ENCODE results near the gene ORM2.

ORM2 gene

DNA sequence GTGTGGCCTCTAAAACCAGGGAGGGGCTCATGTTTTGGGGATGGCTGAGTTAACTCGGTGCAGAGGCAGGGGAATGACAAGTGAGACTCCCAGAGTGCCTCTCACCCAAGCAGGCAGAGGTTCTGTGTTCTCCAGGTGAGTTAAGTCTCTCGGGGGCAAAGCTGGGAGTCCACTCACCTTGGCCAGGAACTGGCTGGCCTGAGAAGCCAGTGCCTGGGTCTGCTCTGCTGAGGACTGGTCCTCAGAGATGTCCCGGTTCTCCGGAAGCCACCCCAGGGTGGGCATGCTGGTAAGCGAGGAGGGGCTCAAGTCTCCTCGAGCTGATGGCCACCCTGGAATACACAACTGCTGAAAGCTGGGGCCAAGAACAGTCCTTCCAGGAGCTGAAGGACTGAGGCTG, 37.7 kb downstream of the ORM2 start:
- no peak for TF ChIP-seq CTCF (conservative IDR thresholded peaks at IDR 0.05; ENCODE audit: low read length)
- no peak overlapping the region for H3K4me3 ChIP-seq (ENCODE audit: low read length)
- DNase-seq (ENCODE audit: low read depth): no peak

GRCh38 chr9:114367772-114368569, 38.3 kb downstream of the ORM2 start:
- no peak overlapping the region for H3K4me3 ChIP-seq (ENCODE audit: low read length)
- no peak for TF ChIP-seq CTCF (conservative IDR thresholded peaks at IDR 0.05; ENCODE audit: low read length)
- DNase-seq (ENCODE audit: low read depth): no peak

DNA sequence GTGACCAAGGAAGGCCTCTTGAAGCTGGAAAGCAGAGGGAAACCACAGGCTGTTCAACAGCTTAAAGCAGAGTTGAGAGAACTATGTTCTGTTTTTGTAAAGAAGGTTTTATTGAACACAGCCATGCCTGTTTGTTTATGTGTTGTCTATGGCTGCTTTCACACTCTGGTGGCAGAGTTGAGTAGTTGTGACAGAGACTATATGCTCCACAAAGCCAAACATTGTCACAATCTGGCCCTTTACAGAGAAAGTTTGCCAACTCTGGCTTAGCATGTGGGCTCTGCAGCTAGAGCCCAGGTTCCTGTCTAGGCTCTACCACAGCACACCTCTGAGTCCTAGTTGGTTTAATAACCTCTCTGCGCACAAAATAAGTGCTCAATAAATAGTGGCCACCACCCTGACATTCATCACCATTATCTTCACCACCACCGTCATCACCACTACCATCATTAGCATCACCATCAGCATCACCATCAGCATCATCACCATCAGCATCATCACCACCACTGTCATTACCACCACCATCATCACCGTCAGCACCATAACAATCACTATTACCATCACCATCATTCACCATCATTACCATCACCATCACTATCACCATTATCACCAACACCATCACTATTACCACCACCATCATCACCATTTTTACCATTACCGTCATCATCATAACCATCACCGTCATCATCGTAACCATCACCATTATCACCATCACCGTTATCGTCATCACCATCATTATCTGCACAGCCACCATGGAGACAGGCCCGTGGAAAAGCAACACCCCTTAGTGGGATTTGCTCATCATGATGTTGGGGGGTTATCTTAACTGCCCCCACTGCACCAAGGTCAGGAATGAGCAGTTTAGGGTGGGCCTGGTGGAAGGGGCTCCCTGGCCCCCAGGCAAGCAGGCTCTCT, 39.8 kb downstream of the ORM2 start:
- TF ChIP-seq CTCF (conservative IDR thresholded peaks at IDR 0.05; ENCODE audit: low read length): no peak

DNA sequence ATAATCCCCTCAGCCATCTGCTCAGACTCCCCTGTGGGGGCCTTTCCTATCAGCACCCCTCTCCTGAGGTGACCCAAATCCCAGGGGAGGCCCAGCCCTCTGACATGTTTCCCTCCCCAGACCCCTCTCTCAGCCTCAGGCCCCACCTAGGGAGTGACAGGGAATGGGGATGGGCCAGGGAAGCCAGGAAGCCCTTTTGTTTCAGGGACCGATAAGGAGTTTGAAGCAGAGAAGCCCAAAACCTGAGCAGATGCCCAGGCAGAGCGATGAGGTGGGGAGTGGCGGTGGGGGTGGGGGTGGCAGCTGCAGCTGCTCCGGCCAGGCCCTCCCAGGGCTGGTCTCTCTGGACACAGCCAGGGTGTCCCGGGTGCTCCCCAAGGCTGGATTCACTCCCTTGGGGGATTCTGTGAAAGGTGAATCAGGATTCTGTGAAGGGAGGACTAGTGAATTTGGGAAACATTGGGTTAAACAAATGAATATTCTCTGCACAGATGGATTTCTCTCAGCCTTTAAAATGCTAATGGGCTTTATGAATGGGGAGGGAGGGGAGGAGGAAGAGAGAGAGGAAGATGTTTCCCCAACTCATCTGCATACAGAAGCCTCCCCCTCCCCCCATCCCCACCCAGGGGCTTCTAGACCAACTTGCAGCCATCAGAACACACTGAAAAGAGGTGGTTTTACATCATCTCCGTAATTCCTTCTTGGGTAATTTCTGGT, 40.7 kb downstream of the ORM2 start:
- no peak for DNase-seq (ENCODE audit: low read depth)
- H3K4me3 ChIP-seq (ENCODE audit: low read length): no peak overlapping the region

More for the DNA sequence above, 39.8 kb downstream of the ORM2 start:
- no peak for DNase-seq (ENCODE audit: low read depth)
- H3K4me3 ChIP-seq (ENCODE audit: low read length): no peak overlapping the region

GRCh38 chr9:114370968-114371320, 41.3 kb downstream of the ORM2 start:
- DNase-seq (ENCODE audit: low read depth): no peak
- H3K4me3 ChIP-seq (ENCODE audit: low read length): no peak overlapping the region
- TF ChIP-seq CTCF (conservative IDR thresholded peaks at IDR 0.05; ENCODE audit: low read length): no peak

More for the DNA sequence above, 40.7 kb downstream of the ORM2 start:
- no peak for TF ChIP-seq CTCF (conservative IDR thresholded peaks at IDR 0.05; ENCODE audit: low read length)

- H3K4me3 ChIP-seq (ENCODE audit: low read length): no peak overlapping the region
- no peak for DNase-seq (ENCODE audit: low read depth)
- TF ChIP-seq CTCF (conservative IDR thresholded peaks at IDR 0.05; ENCODE audit: low read length): no peak
Measured at GRCh38 chr9:114371343-114371944, 41.8 kb downstream of the ORM2 start.

Measured in AG10803 (cell line).